ENCODE measurements around the gene TMEM247.

DNA sequence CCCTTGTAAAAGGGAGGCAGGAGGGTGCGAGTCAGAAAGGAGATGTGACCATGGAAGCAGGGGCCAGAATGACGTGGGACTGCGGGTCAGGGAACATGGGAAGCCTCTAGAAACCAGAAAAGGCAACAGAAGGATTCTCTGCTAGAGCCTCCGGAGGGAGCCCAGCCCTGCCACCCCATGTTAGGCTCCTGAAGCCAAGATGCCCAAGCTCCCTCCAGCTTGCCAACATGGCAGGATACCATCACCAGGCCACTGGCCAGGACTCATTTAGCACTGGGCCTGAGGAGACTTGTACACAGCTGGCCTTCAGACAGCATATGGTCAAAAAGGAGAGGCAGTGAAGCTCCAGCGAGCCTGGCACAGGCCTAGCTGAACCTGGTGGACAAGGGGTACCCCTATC lies 5.6 kb downstream of the TMEM247 start:
- TF ChIP-seq, protein P1, sequence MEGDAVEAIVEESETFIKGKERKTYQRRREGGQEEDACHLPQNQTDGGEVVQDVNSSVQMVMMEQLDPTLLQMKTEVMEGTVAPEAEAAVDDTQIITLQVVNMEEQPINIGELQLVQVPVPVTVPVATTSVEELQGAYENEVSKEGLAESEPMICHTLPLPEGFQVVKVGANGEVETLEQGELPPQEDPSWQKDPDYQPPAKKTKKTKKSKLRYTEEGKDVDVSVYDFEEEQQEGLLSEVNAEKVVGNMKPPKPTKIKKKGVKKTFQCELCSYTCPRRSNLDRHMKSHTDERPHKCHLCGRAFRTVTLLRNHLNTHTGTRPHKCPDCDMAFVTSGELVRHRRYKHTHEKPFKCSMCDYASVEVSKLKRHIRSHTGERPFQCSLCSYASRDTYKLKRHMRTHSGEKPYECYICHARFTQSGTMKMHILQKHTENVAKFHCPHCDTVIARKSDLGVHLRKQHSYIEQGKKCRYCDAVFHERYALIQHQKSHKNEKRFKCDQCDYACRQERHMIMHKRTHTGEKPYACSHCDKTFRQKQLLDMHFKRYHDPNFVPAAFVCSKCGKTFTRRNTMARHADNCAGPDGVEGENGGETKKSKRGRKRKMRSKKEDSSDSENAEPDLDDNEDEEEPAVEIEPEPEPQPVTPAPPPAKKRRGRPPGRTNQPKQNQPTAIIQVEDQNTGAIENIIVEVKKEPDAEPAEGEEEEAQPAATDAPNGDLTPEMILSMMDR (IDR thresholded peaks at IDR 0.05; ENCODE audit: low read length), result no peak
- no peak for TF ChIP-seq EZH2phosphoT487 (IDR thresholded peaks at IDR 0.05; ENCODE audit: low read length)
- no peak for TF ChIP-seq EZH2 (optimal IDR thresholded peaks at IDR 0.05; ENCODE audit: low read depth, low read length)
